ENCODE measurements around the gene PLB1. TPM values are rescaled to one million over a fixed set of nuclear protein-coding genes. Genes with fewer than 3 reads are reported as not detected.

PLB1 gene
- total RNA-seq, 4 donors from 2014 or later = 1.5 to 16.5 (median 4.6) TPM

DNA sequence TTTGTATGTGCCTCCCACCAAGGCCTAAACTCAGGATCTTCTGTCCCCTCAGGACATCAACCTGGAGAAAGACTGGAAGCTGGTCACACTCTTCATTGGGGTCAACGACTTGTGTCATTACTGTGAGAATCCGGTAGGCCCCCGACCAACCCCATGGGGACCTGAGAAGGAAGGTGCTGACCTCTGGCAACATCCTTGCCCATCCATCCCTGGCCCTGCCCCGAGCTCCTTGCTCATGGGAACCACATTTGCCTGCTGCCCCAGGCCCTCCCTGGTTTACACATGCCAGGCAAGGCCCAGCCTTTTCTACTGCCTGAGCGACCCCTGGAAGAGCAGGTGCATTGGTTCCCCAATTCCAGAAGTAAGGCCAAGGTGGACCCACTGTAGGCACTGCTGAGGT lies 130.5 kb downstream of the PLB1 start:
- TF ChIP-seq, protein P1, sequence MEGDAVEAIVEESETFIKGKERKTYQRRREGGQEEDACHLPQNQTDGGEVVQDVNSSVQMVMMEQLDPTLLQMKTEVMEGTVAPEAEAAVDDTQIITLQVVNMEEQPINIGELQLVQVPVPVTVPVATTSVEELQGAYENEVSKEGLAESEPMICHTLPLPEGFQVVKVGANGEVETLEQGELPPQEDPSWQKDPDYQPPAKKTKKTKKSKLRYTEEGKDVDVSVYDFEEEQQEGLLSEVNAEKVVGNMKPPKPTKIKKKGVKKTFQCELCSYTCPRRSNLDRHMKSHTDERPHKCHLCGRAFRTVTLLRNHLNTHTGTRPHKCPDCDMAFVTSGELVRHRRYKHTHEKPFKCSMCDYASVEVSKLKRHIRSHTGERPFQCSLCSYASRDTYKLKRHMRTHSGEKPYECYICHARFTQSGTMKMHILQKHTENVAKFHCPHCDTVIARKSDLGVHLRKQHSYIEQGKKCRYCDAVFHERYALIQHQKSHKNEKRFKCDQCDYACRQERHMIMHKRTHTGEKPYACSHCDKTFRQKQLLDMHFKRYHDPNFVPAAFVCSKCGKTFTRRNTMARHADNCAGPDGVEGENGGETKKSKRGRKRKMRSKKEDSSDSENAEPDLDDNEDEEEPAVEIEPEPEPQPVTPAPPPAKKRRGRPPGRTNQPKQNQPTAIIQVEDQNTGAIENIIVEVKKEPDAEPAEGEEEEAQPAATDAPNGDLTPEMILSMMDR (IDR thresholded peaks at IDR 0.05; ENCODE audit: low read depth) = no peak

DNA sequence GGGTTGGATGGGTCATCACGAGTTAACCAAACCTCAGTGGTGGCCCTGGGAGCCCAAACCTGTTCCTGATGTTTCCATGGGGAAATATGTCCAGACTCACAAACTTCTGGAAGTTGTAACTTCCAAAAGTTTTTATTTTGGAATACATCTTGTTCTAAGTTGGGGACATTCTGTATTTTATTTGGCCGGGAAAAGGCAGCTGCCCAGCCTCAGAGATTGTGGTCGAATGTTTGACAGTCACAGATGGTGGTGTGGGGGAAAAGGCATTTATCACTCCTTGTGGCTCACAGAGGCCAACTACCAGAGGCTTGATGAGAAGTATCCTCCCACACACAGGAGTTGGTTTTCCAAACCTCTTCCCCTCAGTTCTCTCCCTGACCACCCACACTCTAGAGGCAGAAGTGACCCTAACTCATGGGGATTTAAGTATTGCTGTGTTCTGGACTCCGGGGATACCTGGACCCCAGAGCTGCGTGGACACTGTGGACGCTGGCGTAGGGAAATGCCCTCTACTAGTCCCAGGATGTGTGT lies 131.1 kb downstream of the PLB1 start:
- TF ChIP-seq, protein P1 (IDR thresholded peaks at IDR 0.05; ENCODE audit: low read depth) = no peak

DNA sequence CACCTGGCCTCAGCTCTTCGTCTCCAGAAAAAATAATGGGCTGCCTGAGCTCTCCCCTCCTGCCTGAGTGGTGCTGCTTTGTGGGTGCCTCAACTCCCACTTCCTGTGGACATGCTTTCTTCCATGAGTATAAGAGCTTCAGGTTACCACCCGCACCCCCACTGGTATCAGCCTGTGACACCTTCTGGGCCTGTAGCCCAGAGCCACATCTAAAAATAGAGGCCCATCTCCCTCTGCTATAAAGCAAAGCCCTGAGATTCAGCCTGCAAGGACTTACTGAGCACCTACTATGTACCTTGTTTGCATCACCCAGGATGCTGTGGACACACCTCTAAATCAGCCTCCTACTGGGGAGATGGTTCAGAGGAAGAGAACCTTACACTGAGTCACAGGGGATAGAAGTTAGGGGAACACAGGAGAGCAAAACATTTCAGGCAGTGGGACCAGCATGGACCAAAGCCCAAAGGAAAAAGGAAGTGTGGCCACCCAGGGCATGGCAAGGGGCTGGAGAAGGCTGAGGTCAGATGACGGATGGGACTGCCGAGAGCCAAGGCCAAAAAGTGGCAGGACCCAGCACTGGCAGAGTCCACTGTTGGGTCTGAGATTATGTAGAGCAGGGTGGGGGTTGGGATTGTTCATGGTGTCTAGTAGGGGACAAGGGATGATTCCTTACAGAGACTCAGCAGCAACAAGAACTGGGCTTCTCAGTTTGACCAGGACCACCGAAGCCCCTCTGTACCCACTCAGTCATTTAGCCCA lies 132.0 kb downstream of the PLB1 start:
- TF ChIP-seq, protein P1 (IDR thresholded peaks at IDR 0.05; ENCODE audit: low read depth) = no peak

DNA sequence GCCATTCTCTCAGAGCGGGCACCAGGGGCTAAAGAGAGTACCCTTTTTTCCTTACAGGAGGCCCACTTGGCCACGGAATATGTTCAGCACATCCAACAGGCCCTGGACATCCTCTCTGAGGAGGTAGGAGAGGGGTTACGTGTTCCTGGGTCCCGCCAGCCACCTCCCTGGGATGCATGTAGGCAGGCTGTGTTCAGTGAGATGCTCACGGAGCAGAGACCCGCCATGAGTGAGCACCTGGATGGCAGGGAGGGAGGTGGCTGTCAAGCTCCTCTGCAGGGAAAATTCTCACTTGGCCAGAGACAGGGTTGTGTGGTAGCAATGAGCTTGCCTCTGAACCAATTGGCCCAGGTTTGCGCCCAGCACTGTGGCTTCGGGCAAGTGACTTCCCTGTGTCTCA lies 132.6 kb downstream of the PLB1 start:
- TF ChIP-seq, protein P1 (IDR thresholded peaks at IDR 0.05; ENCODE audit: low read depth) = no peak

DNA sequence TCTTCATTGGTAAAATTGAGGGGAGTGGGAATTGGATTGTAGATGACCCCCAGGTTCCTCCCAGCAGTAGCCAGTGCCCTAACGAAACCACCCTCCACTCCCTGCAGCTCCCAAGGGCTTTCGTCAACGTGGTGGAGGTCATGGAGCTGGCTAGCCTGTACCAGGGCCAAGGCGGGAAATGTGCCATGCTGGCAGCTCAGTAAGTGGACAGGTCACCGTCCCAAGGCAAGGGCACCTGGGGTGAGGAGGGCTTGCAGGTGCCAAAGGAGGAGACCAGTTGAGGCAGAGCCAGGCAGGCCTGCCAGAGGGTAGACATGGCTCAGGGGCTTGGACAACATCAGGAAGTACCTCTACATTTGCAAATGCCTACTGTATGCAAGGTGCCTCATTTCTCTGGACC lies 133.1 kb downstream of the PLB1 start:
- TF ChIP-seq, protein P1 (IDR thresholded peaks at IDR 0.05; ENCODE audit: low read depth) = no peak

DNA sequence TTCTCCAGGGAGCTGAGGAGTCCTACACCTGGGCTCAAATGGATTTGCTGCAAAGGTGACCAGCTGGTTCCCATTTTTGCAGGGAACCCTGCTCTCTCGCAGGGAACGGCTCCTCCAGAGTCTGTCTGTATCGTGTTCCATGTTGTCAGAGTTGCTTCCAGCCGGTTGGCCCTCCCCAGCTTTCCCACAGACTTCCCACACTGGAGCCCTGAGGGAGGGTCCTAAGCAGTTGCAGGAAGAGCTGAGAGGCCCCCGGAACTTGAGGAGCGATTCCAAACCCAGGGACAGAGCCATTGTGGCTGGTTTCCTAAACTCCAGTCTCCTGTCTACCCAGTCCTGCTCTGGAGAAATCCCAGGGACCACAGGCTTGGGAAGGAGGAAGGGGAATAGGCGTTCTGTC lies 134.1 kb downstream of the PLB1 start:
- TF ChIP-seq, protein P1 (IDR thresholded peaks at IDR 0.05; ENCODE audit: low read depth) = no peak

DNA sequence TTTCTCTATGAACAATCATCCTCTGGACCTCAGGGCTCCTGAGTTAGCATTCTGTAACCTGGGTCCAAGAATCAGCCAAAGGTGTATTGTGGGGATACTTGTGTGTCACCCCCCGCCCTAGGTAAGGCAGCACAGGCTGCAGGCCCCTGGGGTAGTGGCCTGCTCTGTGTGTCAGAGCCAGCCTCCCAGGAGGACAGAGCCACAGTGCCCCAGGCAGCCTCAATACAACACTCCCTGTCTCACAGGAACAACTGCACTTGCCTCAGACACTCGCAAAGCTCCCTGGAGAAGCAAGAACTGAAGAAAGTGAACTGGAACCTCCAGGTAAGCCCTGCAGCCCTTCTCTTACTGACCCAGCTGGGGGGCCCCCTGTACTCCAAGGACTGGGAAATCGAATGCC lies 134.5 kb downstream of the PLB1 start:
- TF ChIP-seq, protein P1 (IDR thresholded peaks at IDR 0.05; ENCODE audit: low read depth) = no peak

Measured in subcutaneous adipose tissue (tissue), 4 donors.